ENCODE measurements around the gene ST6GALNAC3.

The ST6GALNAC3 gene

GRCh38 chr1:76142771-76143540 is 68.4 kb downstream of the ST6GALNAC3 start:
- no peak overlapping the region for H3K9ac ChIP-seq (ENCODE audit: low read length)
- no peaks in the 10 kb centered on the region for H3K9me3 ChIP-seq (ENCODE audit: control insufficient read depth, insufficient read depth, low read depth, low read length)
- no peak overlapping the region for H3K4me3 ChIP-seq (ENCODE audit: low read depth, low read length)
- H3K36me3 ChIP-seq (ENCODE audit: control insufficient read depth, insufficient read depth, low read length): no peaks in the 10 kb centered on the region
- no peaks in the 10 kb centered on the region for H3K27me3 ChIP-seq (ENCODE audit: control insufficient read depth, insufficient read depth, low read length)
- H3K27ac ChIP-seq (ENCODE audit: low read depth, low read length): no peak overlapping the region
- H3K4me1 ChIP-seq (ENCODE audit: control insufficient read depth, insufficient read depth, low read length): peaks cover 26% of the 10 kb centered on the region

- Histone ChIP-seq H3K4me3 (ENCODE audit: low read depth, low read length) (no peak overlapping the region), H3K27me3 (ENCODE audit: control insufficient read depth, insufficient read depth, low read length) (no peaks in the 10 kb centered on the region), H3K27ac (ENCODE audit: low read depth, low read length) (no peak overlapping the region), H3K9me3 (ENCODE audit: control insufficient read depth, insufficient read depth, low read depth, low read length) (no peaks in the 10 kb centered on the region), H3K9ac (ENCODE audit: low read length) (no peak overlapping the region), H3K4me1 (ENCODE audit: control insufficient read depth, insufficient read depth, low read length) (peaks cover 26% of the 10 kb centered on the region), H3K36me3 (ENCODE audit: control insufficient read depth, insufficient read depth, low read length) (no peaks in the 10 kb centered on the region)
Observed at GRCh38 chr1:76144247-76144646, 69.7 kb downstream of the ST6GALNAC3 start.

- Histone ChIP-seq H3K36me3 (ENCODE audit: control insufficient read depth, insufficient read depth, low read length) (no peaks in the 10 kb centered on the region), H3K27ac (ENCODE audit: low read depth, low read length) (no peak overlapping the region), H3K4me3 (ENCODE audit: low read depth, low read length) (no peak overlapping the region), H3K9me3 (ENCODE audit: control insufficient read depth, insufficient read depth, low read depth, low read length) (no peaks in the 10 kb centered on the region), H3K4me1 (ENCODE audit: control insufficient read depth, insufficient read depth, low read length) (peaks cover 18% of the 10 kb centered on the region), H3K27me3 (ENCODE audit: control insufficient read depth, insufficient read depth, low read length) (no peaks in the 10 kb centered on the region), H3K9ac (ENCODE audit: low read length) (no peak overlapping the region)
Observed at GRCh38 chr1:76145332-76145731, 70.8 kb downstream of the ST6GALNAC3 start.

GRCh38 chr1:76146184-76146583 is 71.6 kb downstream of the ST6GALNAC3 start:
- H3K9ac ChIP-seq (ENCODE audit: low read length): no peak overlapping the region
- H3K27me3 ChIP-seq (ENCODE audit: control insufficient read depth, insufficient read depth, low read length): no peaks in the 10 kb centered on the region
- H3K9me3 ChIP-seq (ENCODE audit: control insufficient read depth, insufficient read depth, low read depth, low read length): no peaks in the 10 kb centered on the region
- H3K36me3 ChIP-seq (ENCODE audit: control insufficient read depth, insufficient read depth, low read length): no peaks in the 10 kb centered on the region
- no peak overlapping the region for H3K27ac ChIP-seq (ENCODE audit: low read depth, low read length)
- H3K4me1 ChIP-seq (ENCODE audit: control insufficient read depth, insufficient read depth, low read length): peaks cover 11% of the 10 kb centered on the region
- no peak overlapping the region for H3K4me3 ChIP-seq (ENCODE audit: low read depth, low read length)

- Histone ChIP-seq H3K27ac (ENCODE audit: low read depth, low read length) (no peak overlapping the region), H3K4me1 (ENCODE audit: control insufficient read depth, insufficient read depth, low read length) (no peaks in the 10 kb centered on the region; the same call in 1 of the 2 replicates), H3K9me3 (ENCODE audit: control insufficient read depth, insufficient read depth, low read depth, low read length) (no peaks in the 10 kb centered on the region), H3K4me3 (ENCODE audit: low read depth, low read length) (no peak overlapping the region), H3K27me3 (ENCODE audit: control insufficient read depth, insufficient read depth, low read length) (no peaks in the 10 kb centered on the region), H3K9ac (ENCODE audit: low read length) (no peak overlapping the region), H3K36me3 (ENCODE audit: control insufficient read depth, insufficient read depth, low read length) (no peaks in the 10 kb centered on the region)
Observed at GRCh38 chr1:76147917-76148316, 73.4 kb downstream of the ST6GALNAC3 start.

GRCh38 chr1:76148460-76148859 is 73.9 kb downstream of the ST6GALNAC3 start:
- no peak overlapping the region for H3K27ac ChIP-seq (ENCODE audit: low read depth, low read length)
- no peaks in the 10 kb centered on the region for H3K36me3 ChIP-seq (ENCODE audit: control insufficient read depth, insufficient read depth, low read length)
- H3K9me3 ChIP-seq (ENCODE audit: control insufficient read depth, insufficient read depth, low read depth, low read length): no peaks in the 10 kb centered on the region
- no peak overlapping the region for H3K4me3 ChIP-seq (ENCODE audit: low read depth, low read length)
- no peak overlapping the region for H3K9ac ChIP-seq (ENCODE audit: low read length)
- no peaks in the 10 kb centered on the region; the same call in 1 of the 2 replicates for H3K4me1 ChIP-seq (ENCODE audit: control insufficient read depth, insufficient read depth, low read length)
- no peaks in the 10 kb centered on the region for H3K27me3 ChIP-seq (ENCODE audit: control insufficient read depth, insufficient read depth, low read length)

- H3K9me3 ChIP-seq (ENCODE audit: control insufficient read depth, insufficient read depth, low read depth, low read length): no peaks in the 10 kb centered on the region
- no peaks in the 10 kb centered on the region for H3K36me3 ChIP-seq (ENCODE audit: control insufficient read depth, insufficient read depth, low read length)
- no peaks in the 10 kb centered on the region for H3K27me3 ChIP-seq (ENCODE audit: control insufficient read depth, insufficient read depth, low read length)
- H3K9ac ChIP-seq (ENCODE audit: low read length): no peak overlapping the region
- no peak overlapping the region for H3K4me3 ChIP-seq (ENCODE audit: low read depth, low read length)
- H3K27ac ChIP-seq (ENCODE audit: low read depth, low read length): no peak overlapping the region
- peaks cover 4% of the 10 kb centered on the region for H3K4me1 ChIP-seq (ENCODE audit: control insufficient read depth, insufficient read depth, low read length)
Observed at GRCh38 chr1:76153841-76154205, 79.3 kb downstream of the ST6GALNAC3 start.

- H3K27ac ChIP-seq (ENCODE audit: low read depth, low read length): no peak overlapping the region
- peak overlapping the region; percentile 23; the same call in 1 of the 2 replicates for H3K4me3 ChIP-seq (ENCODE audit: low read depth, low read length)
- H3K4me1 ChIP-seq (ENCODE audit: control insufficient read depth, insufficient read depth, low read length): peaks cover 4% of the 10 kb centered on the region
- no peaks in the 10 kb centered on the region for H3K36me3 ChIP-seq (ENCODE audit: control insufficient read depth, insufficient read depth, low read length)
- peak overlapping the region; percentile 21 for H3K9ac ChIP-seq (ENCODE audit: low read length)
- H3K27me3 ChIP-seq (ENCODE audit: control insufficient read depth, insufficient read depth, low read length): no peaks in the 10 kb centered on the region
- no peaks in the 10 kb centered on the region for H3K9me3 ChIP-seq (ENCODE audit: control insufficient read depth, insufficient read depth, low read depth, low read length)
Observed at GRCh38 chr1:76154206-76154956, 79.8 kb downstream of the ST6GALNAC3 start.

- Histone ChIP-seq H3K4me3 (ENCODE audit: low read depth, low read length) (no peak overlapping the region), H3K4me1 (ENCODE audit: control insufficient read depth, insufficient read depth, low read length) (peaks cover 4% of the 10 kb centered on the region), H3K27ac (ENCODE audit: low read depth, low read length) (no peak overlapping the region), H3K36me3 (ENCODE audit: control insufficient read depth, insufficient read depth, low read length) (no peaks in the 10 kb centered on the region), H3K9me3 (ENCODE audit: control insufficient read depth, insufficient read depth, low read depth, low read length) (no peaks in the 10 kb centered on the region), H3K9ac (ENCODE audit: low read length) (no peak overlapping the region), H3K27me3 (ENCODE audit: control insufficient read depth, insufficient read depth, low read length) (no peaks in the 10 kb centered on the region)
Observed at GRCh38 chr1:76156987-76157386, 82.4 kb downstream of the ST6GALNAC3 start.

GRCh38 chr1:76158126-76158525 is 83.6 kb downstream of the ST6GALNAC3 start:
- Histone ChIP-seq H3K4me1 (ENCODE audit: control insufficient read depth, insufficient read depth, low read length) (peaks cover 4% of the 10 kb centered on the region), H3K36me3 (ENCODE audit: control insufficient read depth, insufficient read depth, low read length) (no peaks in the 10 kb centered on the region), H3K9ac (ENCODE audit: low read length) (no peak overlapping the region), H3K27ac (ENCODE audit: low read depth, low read length) (no peak overlapping the region), H3K4me3 (ENCODE audit: low read depth, low read length) (no peak overlapping the region), H3K27me3 (ENCODE audit: control insufficient read depth, insufficient read depth, low read length) (no peaks in the 10 kb centered on the region), H3K9me3 (ENCODE audit: control insufficient read depth, insufficient read depth, low read depth, low read length) (no peaks in the 10 kb centered on the region)

- Histone ChIP-seq H3K9me3 (ENCODE audit: control insufficient read depth, insufficient read depth, low read depth, low read length) (no peaks in the 10 kb centered on the region), H3K9ac (ENCODE audit: low read length) (no peak overlapping the region), H3K4me1 (ENCODE audit: control insufficient read depth, insufficient read depth, low read length) (no peaks in the 10 kb centered on the region), H3K27me3 (ENCODE audit: control insufficient read depth, insufficient read depth, low read length) (no peaks in the 10 kb centered on the region), H3K27ac (ENCODE audit: low read depth, low read length) (no peak overlapping the region), H3K36me3 (ENCODE audit: control insufficient read depth, insufficient read depth, low read length) (no peaks in the 10 kb centered on the region), H3K4me3 (ENCODE audit: low read depth, low read length) (no peak overlapping the region)
Observed at GRCh38 chr1:76160225-76160624, 85.7 kb downstream of the ST6GALNAC3 start.

All from HUES6 (cell line).